ENCODE measurements around the gene SERPINB10.

The SERPINB10 gene

GRCh38 chr18:63903851-63904570, 3.7 kb upstream of the SERPINB10 start:
- no peak for TF ChIP-seq CTCF (conservative IDR thresholded peaks at IDR 0.05; ENCODE audit: low read length)
- DNase-seq (ENCODE audit: low read depth), result no peak
- no peak overlapping the region for H3K4me3 ChIP-seq (ENCODE audit: low read length)

GRCh38 chr18:63904694-63905093, 3.1 kb upstream of the SERPINB10 start:
- no peak overlapping the region for H3K4me3 ChIP-seq (ENCODE audit: low read length)
- DNase-seq (ENCODE audit: low read depth), result no peak
- no peak for TF ChIP-seq CTCF (conservative IDR thresholded peaks at IDR 0.05; ENCODE audit: low read length)

GRCh38 chr18:63905361-63905760, 2.4 kb upstream of the SERPINB10 start:
- no peak for DNase-seq (ENCODE audit: low read depth)
- H3K4me3 ChIP-seq (ENCODE audit: low read length), result no peak overlapping the region
- no peak for TF ChIP-seq CTCF (conservative IDR thresholded peaks at IDR 0.05; ENCODE audit: low read length)

GRCh38 chr18:63906056-63906455, 1.7 kb upstream of the SERPINB10 start:
- no peak for TF ChIP-seq CTCF (conservative IDR thresholded peaks at IDR 0.05; ENCODE audit: low read length)
- no peak overlapping the region for H3K4me3 ChIP-seq (ENCODE audit: low read length)
- DNase-seq (ENCODE audit: low read depth), result no peak

- TF ChIP-seq CTCF (conservative IDR thresholded peaks at IDR 0.05; ENCODE audit: low read length), result no peak
- DNase-seq (ENCODE audit: low read depth), result no peak
- no peak overlapping the region for H3K4me3 ChIP-seq (ENCODE audit: low read length)
Measured at GRCh38 chr18:63908858-63909257, 1.1 kb downstream of the SERPINB10 start.

GRCh38 chr18:63909870-63910269, 2.1 kb downstream of the SERPINB10 start:
- H3K4me3 ChIP-seq (ENCODE audit: low read length), result no peak overlapping the region
- DNase-seq (ENCODE audit: low read depth), result no peak
- no peak for TF ChIP-seq CTCF (conservative IDR thresholded peaks at IDR 0.05; ENCODE audit: low read length)

- DNase-seq (ENCODE audit: low read depth), result no peak
- H3K4me3 ChIP-seq (ENCODE audit: low read length), result no peak overlapping the region
- TF ChIP-seq CTCF (conservative IDR thresholded peaks at IDR 0.05; ENCODE audit: low read length), result no peak
Measured at GRCh38 chr18:63917817-63918216, 10.1 kb downstream of the SERPINB10 start.

Measured in AG10803 (cell line).